ENCODE data around the gene DNAAF3.

The DNAAF3 gene

DNA sequence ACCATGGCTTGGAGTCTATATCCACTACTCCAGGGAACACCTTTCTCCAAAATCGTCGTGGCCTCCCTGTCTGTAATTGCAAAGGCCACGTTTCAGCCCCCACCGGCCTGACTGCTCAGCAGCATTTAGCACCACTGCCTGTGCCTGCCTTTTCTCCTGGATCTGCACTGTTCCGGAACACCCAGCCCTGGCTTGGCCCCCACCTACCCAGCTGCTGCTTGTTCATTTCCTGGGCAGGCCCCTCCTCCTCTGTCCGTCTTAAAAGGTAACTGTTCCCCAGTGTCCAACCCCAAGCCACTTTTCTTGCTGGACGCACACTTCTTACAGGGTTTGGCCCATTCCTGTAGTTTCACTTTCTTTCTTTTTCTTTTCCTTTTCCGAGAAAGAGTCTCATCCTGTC lies 22.2 kb upstream of the DNAAF3 start:
- H3K79me2 ChIP-seq = no peaks in the 10 kb centered on the region
- TF ChIP-seq, protein P1, sequence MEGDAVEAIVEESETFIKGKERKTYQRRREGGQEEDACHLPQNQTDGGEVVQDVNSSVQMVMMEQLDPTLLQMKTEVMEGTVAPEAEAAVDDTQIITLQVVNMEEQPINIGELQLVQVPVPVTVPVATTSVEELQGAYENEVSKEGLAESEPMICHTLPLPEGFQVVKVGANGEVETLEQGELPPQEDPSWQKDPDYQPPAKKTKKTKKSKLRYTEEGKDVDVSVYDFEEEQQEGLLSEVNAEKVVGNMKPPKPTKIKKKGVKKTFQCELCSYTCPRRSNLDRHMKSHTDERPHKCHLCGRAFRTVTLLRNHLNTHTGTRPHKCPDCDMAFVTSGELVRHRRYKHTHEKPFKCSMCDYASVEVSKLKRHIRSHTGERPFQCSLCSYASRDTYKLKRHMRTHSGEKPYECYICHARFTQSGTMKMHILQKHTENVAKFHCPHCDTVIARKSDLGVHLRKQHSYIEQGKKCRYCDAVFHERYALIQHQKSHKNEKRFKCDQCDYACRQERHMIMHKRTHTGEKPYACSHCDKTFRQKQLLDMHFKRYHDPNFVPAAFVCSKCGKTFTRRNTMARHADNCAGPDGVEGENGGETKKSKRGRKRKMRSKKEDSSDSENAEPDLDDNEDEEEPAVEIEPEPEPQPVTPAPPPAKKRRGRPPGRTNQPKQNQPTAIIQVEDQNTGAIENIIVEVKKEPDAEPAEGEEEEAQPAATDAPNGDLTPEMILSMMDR (IDR thresholded peaks at IDR 0.05) = no peak

DNA sequence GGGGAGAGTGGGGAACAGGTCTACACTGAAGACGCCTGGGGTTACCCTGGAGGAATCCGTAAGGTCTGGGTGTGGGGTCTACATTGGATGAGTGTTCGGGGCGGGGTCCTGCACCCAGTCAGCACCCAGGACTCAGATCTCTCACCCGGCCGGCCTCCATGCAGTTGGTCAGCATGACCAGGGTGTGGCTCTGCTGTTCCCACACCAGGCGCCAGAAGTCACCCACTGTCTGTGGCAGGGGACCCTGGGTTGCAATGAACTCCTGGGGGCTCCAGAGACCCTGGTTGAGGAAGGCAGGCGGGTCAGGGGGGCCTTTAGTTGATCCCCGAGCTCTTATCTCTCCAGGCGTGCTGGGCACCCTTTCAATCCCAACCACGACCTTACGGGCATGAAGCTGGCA lies 19.7 kb upstream of the DNAAF3 start:
- TF ChIP-seq, protein P1 (IDR thresholded peaks at IDR 0.05) = no peak
- H3K4me1 ChIP-seq = no peaks in the 10 kb centered on the region
- H3K4me3 ChIP-seq (ENCODE audit: low read depth, low read length) = no peak overlapping the region
- H3K79me2 ChIP-seq = no peaks in the 10 kb centered on the region
- no peaks in the 10 kb centered on the region for H3K36me3 ChIP-seq (ENCODE audit: control insufficient read depth, insufficient read depth, low read length)
- no peak overlapping the region for H3K9ac ChIP-seq
- H3K27me3 ChIP-seq (ENCODE audit: control insufficient read depth, insufficient read depth, low read length) = no peaks in the 10 kb centered on the region
- H3K4me2 ChIP-seq (ENCODE audit: low read length) = no peak overlapping the region
- H2AFZ ChIP-seq = no peak overlapping the region
- no peak overlapping the region for H3K27ac ChIP-seq
- H3K9me3 ChIP-seq (ENCODE audit: control insufficient read depth, low read length) = no peaks in the 10 kb centered on the region

More for the DNA sequence above, 22.2 kb upstream of the DNAAF3 start:
- H3K27ac ChIP-seq = peak overlapping the region; percentile 10
- H3K4me1 ChIP-seq = no peaks in the 10 kb centered on the region
- peak overlapping the region; percentile 53 for H2AFZ ChIP-seq
- no peak overlapping the region for H3K4me2 ChIP-seq (ENCODE audit: low read length)
- H3K9me3 ChIP-seq (ENCODE audit: control insufficient read depth, low read length) = no peaks in the 10 kb centered on the region
- H3K9ac ChIP-seq = no peak overlapping the region
- no peaks in the 10 kb centered on the region for H3K27me3 ChIP-seq (ENCODE audit: control insufficient read depth, insufficient read depth, low read length)
- H3K36me3 ChIP-seq (ENCODE audit: control insufficient read depth, insufficient read depth, low read length) = no peaks in the 10 kb centered on the region
- H3K4me3 ChIP-seq (ENCODE audit: low read depth, low read length) = no peak overlapping the region

DNA sequence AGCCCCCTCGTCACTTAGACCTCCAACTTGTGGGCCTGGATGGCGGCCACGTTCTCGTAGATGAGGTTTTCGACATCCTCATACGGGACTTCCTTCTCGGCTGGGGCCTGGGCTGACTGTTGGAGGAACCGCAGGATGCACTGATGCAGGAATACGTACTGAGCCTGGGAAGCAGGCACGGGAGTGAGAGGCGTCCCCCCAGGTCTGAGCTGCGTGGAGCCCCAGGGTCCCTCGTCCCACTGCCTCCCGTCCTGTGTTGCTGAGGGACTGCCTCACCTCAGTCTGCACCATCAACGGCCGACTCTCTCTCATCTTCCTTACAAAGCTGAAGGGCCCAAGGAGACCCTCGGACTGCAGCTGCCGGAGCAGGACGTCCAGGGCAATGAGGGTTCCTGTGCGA lies 15.3 kb upstream of the DNAAF3 start:
- Histone ChIP-seq H3K27ac (no peak overlapping the region), H3K4me1 (no peaks in the 10 kb centered on the region), H3K9me3 (ENCODE audit: control insufficient read depth, low read length) (no peaks in the 10 kb centered on the region), H3K79me2 (no peaks in the 10 kb centered on the region), H3K27me3 (ENCODE audit: control insufficient read depth, insufficient read depth, low read length) (no peaks in the 10 kb centered on the region), H3K4me2 (ENCODE audit: low read length) (no peak overlapping the region), H3K36me3 (ENCODE audit: control insufficient read depth, insufficient read depth, low read length) (no peaks in the 10 kb centered on the region), H3K9ac (no peak overlapping the region), H2AFZ (no peak overlapping the region), H3K4me3 (ENCODE audit: low read depth, low read length) (no peak overlapping the region)
- TF ChIP-seq, protein P1 (IDR thresholded peaks at IDR 0.05) = no peak

DNA sequence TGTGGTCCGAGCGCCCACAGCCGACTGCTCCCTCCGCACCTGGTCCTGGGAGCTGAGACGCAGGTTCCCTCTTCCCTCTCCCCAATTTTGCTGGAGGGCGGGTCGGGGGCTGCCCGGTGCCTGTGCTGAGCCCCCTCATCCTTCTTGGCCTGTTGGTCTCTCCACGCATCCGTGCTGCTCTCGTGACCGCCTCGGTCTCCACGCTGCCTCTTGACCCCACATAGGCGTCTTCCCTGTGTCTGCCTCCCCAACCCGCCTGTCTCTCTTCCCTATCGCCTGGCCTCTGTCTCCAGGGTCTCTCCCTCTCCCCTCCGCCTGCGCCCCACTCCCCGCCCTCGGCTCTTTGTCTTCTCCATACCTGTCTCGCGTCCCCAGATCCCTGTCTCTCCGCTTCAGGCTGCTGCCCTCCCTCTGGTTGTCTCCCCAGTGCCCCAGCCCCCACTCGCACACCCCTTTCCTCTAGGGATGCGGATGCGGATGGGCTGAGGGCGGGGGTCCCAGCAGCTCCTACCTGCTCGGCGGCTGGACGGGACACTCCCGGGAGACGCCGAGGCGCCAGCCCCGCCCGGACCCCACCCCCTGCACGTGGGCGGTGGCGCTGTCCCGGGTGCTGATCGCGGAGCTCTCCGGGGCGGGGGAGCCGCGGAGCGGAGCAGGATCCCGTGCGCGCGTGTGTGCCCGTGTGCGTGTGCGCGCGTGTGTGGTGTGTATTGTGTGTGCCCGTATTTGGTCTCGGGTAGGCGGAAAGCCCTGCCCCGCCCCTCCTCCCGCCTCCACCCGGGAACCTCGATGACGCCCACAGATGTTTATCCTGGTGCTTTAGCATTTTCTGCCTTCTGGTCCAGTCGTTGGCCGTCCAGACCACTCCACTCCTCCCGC lies 13.4 kb upstream of the DNAAF3 start, which contains the start of gene SYT5:
Gene SYT5, minus strand, starts transcription at position 684 of the 879 bp plus-strand sequence. CDS start 1,248 bp downstream, outside the sequence.
- Histone ChIP-seq H2AFZ (peak within 1 kb of the TSS; percentile 80), H3K9me3 (ENCODE audit: control insufficient read depth, low read length) (no peaks in the 10 kb centered on the region), H3K27me3 (ENCODE audit: control insufficient read depth, insufficient read depth, low read length) (no peaks in the 10 kb centered on the region), H3K36me3 (ENCODE audit: control insufficient read depth, insufficient read depth, low read length) (no peaks in the 10 kb centered on the region), H3K79me2 (no peaks in the 10 kb centered on the region), H3K4me2 (ENCODE audit: low read length) (peak within 1 kb of the TSS; percentile 64), H3K27ac (no peak within 1 kb of the TSS), H3K4me1 (no peaks in the 10 kb centered on the region), H3K4me3 (ENCODE audit: low read depth, low read length) (peak within 1 kb of the TSS; percentile 46), H3K9ac (no peak within 1 kb of the TSS)
- TF ChIP-seq, protein P1 (IDR thresholded peaks at IDR 0.05) = no peak
